GM12874 (cell line): ENCODE results near the gene COL5A1.

ENCODE experiments used
- TF ChIP-seq, protein P1 (sequence below): IDR thresholded peaks from 2 replicates; pipeline ENCODE4 v1.5.1; 2011; ENCODE audit warnings: low read depth, mild to moderate bottlenecking, control low read depth, low read length, moderate library complexity; ENCODE audit not compliant: insufficient read depth

COL5A1 gene

DNA sequence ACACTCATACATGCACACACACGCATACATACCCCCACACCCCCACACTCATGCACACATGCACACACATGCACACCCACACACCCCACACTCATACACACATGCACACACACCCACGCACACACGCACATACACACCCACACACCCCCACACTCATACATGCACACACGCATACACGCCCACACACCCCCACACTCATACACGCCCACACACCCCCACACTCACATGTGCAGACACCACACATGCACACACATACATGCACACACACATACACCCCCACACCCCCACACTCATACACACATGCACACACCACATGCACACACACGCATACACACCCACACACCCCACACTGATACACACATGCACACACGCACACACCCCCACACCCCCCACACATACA, 118.3 kb downstream of the COL5A1 start:
- TF ChIP-seq, protein P1, sequence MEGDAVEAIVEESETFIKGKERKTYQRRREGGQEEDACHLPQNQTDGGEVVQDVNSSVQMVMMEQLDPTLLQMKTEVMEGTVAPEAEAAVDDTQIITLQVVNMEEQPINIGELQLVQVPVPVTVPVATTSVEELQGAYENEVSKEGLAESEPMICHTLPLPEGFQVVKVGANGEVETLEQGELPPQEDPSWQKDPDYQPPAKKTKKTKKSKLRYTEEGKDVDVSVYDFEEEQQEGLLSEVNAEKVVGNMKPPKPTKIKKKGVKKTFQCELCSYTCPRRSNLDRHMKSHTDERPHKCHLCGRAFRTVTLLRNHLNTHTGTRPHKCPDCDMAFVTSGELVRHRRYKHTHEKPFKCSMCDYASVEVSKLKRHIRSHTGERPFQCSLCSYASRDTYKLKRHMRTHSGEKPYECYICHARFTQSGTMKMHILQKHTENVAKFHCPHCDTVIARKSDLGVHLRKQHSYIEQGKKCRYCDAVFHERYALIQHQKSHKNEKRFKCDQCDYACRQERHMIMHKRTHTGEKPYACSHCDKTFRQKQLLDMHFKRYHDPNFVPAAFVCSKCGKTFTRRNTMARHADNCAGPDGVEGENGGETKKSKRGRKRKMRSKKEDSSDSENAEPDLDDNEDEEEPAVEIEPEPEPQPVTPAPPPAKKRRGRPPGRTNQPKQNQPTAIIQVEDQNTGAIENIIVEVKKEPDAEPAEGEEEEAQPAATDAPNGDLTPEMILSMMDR, result no peak

DNA sequence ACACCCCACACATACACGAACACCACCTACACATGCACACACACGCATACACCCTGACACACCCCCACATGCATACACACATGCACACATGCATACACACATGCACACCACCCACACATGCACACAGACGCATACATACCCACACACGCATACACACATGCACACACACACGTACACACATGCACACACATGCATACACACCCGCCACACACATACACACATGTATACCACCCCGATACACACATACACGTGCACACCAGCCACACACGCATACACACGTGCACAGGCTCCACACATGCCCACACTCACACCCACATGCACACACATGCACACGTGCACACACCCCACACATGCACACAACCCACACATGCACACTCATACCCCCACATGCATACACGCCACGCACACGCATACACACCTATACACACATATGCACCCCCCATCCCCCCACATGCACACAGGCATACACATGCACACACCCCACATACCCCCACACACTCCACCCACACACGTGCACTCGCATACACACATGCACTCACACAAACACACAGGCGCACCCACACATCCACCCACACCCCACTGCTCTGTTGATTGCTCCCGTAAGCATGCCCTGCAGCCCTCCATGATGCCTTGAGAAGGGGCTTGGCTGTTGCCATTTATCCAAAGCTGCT, 119.3 kb downstream of the COL5A1 start:
- TF ChIP-seq, protein P1, result no peak

DNA sequence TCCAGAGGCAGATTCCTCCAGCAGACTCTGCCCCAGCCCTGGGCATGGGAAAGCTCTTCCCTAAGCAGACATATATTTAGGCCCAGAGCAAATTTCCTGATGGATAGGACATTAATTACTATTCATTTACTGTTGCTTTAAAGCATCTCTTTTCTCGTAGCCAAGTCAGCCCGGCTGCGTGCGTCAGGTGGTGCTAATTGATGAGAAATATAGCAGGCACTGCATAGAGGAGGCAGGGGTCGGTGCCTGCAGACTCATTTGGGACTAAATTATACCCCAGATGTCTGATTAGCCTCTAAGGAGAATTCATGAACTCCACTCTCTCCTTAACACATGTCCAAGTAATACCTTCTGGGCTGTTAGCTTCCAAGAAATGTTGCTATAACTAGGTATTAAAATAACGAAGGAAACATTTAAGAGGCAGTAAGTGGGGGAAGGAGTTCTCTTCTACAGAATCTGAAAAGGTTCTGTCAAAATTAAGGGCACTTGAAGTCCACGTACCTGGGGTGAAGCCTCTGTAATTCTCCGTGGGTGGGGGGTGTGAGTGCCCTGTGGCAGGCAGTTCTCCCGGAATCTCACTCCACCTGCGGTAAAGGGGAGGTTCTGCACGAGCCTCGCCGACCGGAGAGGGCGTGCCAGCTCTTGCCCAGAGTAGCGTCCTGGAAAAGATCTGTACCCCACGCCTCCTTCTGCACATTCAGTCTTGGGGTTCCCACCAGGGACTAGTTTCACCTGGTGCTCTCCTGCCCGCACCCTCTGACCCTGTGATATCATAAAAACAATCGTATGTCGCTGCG, 123.1 kb downstream of the COL5A1 start:
- TF ChIP-seq, protein P1, result no peak

DNA sequence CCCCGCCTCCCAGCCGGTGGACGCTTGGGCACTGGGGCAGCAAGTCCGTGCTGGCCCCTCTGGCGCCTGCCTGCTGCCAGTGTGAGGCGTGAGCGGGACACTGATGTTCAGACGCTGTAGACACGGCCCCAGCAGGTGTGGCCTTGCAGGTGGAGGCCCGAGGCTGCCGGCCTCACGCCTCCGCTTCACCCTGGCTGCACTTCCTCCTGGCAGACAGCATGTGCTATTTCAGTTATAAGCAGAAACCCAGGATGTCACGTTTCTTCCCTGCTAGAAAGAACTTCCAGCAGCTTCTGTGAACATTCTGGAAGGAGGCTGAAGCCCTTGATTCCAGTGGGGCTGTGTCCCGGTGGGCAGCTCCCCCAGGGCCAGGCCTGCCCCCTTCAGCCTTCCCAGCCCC, 124.2 kb downstream of the COL5A1 start:
- TF ChIP-seq, protein P1, result no peak

DNA sequence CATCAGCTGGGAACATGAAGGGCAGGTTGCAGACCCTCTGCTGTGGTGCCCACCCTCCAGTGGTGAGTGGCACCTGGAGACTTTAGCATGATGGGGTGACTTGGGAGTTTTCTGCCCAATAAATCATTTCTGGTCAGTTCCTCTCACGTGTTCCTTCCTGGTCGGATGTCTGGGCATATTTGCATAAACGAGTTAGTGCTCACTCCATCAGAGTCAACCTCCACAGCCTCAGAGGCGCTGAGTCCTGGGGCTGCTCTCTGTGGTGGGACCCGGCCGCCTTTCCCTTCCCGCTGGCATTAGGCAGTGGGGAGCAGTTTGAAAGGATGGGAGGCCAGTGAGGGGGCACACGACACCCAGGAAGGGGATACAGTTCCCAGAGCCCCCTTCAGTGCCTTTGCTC, 125.0 kb downstream of the COL5A1 start:
- TF ChIP-seq, protein P1, result no peak

DNA sequence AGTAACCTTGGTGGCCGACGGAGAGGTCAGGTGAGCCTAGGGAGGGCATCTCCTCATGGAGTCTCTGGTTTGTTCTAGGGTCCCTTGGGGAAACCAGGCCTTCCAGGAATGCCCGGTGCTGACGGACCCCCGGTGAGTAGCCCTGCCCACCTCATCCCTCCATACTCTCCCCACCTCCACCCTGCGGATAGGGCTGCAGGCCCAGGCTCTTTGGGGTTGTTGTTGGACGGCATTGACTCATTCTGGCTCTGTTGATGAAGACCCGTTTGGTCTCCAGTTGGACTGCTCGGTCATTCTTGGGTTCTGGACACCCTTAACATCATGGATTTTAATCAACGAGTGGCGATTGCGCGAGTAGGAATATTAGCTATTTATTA, 126.7 kb downstream of the COL5A1 start:
- TF ChIP-seq, protein P1, result no peak

DNA sequence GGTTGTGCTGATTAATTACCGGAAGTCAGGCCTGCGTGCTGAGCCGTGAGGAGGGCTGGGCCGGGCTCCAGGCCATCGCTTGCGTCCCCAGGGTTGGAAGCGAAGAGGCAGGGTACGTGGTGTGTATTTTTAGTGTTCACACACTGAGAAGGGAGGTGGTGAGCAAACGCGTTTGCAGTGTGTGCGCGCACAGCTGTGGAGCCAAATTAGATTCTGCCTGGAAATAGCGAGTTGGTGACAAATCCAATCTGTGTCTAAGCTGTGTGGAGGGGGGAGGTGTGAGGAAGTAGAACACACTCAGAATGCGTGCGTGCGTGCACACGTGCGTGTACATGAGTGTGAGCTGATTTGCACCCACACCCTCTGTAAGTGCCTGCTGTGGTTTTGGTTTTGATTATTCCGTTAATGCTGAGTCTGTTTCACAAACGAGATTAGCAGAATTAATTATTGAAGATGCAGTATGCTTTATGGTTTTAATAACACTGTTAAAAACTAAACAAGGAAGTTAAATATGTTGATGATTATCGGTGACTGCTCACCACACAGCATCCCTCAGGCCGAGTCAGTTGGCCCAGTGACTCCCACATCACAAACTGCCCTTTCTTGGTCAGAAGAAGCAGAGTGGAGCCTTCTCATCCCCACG, 127.2 kb downstream of the COL5A1 start:
- TF ChIP-seq, protein P1, result no peak
